Panc1 (cell line): Measurements from ENCODE around the gene SKAP1. TPM values are rescaled to one million over a fixed set of nuclear protein-coding genes. Genes with fewer than 3 reads are reported as not detected.

Experiments used
- ATAC-seq: fragments of 200-7000 bp; cut with Tn5 transposase; 2 replicates; pipeline ENCODE4 v1.9.1; 2020; ENCODE audit warnings: mild to moderate bottlenecking, moderate library complexity
- BruUV-seq: library from RNA; stranded (reverse); fragments of 400-500 nt; replicated peaks from 2 replicates; lab custom pipeline; 2021; lab: Mats Ljungman, UMichigan
- CTCF ChIA-PET: fragments of 300-600 bp; sonication (Branson Sonifier 250); formaldehyde crosslinking; loops from one replicate; lab custom pipeline; 2022; ENCODE audit warnings: antibody characterized with exemption; lab: Charles Lee
- POLR2A ChIA-PET: fragments of 300-600 bp; sonication (Branson Sonifier 250); formaldehyde crosslinking; loops from one replicate; lab custom pipeline; 2022; ENCODE audit warnings: antibody characterized with exemption; lab: Charles Lee
- DNase-seq: peaks from one replicate; pipeline ENCODE4 v3.0.0-alpha.2; 2010; ENCODE audit warnings: low read depth, low spot score
- H3K27ac ChIP-seq: 2 replicates; pipeline ENCODE4 v1.5.1; 2011; ENCODE audit warnings: mild to moderate bottlenecking, low read length, inconsistent platforms
- H3K27me3 ChIP-seq: fragments of 200-500 bp; sonication (Bioruptor generic); 2 replicates; pipeline ENCODE4 v1.6.0; 2014; ENCODE audit warnings: low read length, inconsistent platforms; ENCODE audit not compliant: control insufficient read depth, insufficient read depth
- H3K36me3 ChIP-seq: fragments of 200-500 bp; sonication (Bioruptor generic); 2 replicates; pipeline ENCODE4 v1.5.1; 2014; ENCODE audit warnings: inconsistent platforms, mild to moderate bottlenecking, low read length, moderate library complexity; ENCODE audit not compliant: control insufficient read depth, insufficient read depth
- H3K4me1 ChIP-seq: 2 replicates; pipeline ENCODE4 v1.5.1; 2011; ENCODE audit warnings: inconsistent platforms, mild to moderate bottlenecking, low read length, moderate library complexity; ENCODE audit not compliant: control insufficient read depth, insufficient read depth
- H3K4me3 ChIP-seq, 2 experiments: 2 replicates each; pipeline ENCODE4 v1.5.1; 2011 to 2012; ENCODE audit warnings: low read depth in 2 of 2, low read length in 2 of 2, mild to moderate bottlenecking in 2 of 2, inconsistent platforms in 1 of 2, moderate library complexity in 1 of 2
- H3K9me3 ChIP-seq: fragments of 200-500 bp; sonication (Bioruptor generic); 2 replicates; pipeline ENCODE4 v1.5.1; 2014; ENCODE audit warnings: low read depth, mild to moderate bottlenecking, inconsistent platforms, low read length, moderate library complexity; ENCODE audit not compliant: control insufficient read depth, insufficient read depth
- CTCF ChIP-seq: fragments of 450-650 bp; IDR thresholded peaks from 2 replicates; pipeline ENCODE4 v1.5.1; 2017; ENCODE audit warnings: mild to moderate bottlenecking
- POLR2AphosphoS5 ChIP-seq: IDR thresholded peaks from 2 replicates; pipeline ENCODE4 v1.6.1; 2012; ENCODE audit warnings: mild to moderate bottlenecking, low read depth, low read length, moderate library complexity
- REST ChIP-seq, 2 experiments: IDR thresholded peaks; 2 replicates each; pipeline ENCODE4 v1.6.1; 2011 to 2012; ENCODE audit warnings: low read depth in 2 of 2, control low read depth in 1 of 2, low read length in 1 of 2, mild to moderate bottlenecking in 1 of 2, moderate library complexity in 1 of 2; ENCODE audit not compliant: insufficient read depth in 1 of 2
- SIN3A ChIP-seq: IDR thresholded peaks from 2 replicates; pipeline ENCODE4 v1.6.1; 2012; ENCODE audit warnings: low read depth, mild to moderate bottlenecking, low read length, moderate library complexity, borderline replicate concordance; ENCODE audit not compliant: insufficient read depth
- TCF7L2 ChIP-seq: IDR thresholded peaks from 2 replicates; pipeline ENCODE4 v1.6.1; 2011; ENCODE audit warnings: mild to moderate bottlenecking, low read depth, low read length, inconsistent platforms
- in situ Hi-C: cut with HindIII; loops from 2 replicates; pipeline ENCODE4 v1.10.0; 2016; ENCODE audit warnings: low sequenced_read_pairs, low pct_unique_long_range_greater_than_20kb
- intact Hi-C: fragments of 100-400 bp; cut with micrococcal nuclease; formaldehyde crosslinking; loops from one replicate; pipeline ENCODE4 v1.10.0; 2022; ENCODE audit not compliant: unreplicated experiment
- total RNA-seq: library from RNA; stranded (reverse); gene quantifications from one replicate; pipeline ENCODE4 v1.2.1, GENCODE V29; 2021; ENCODE audit not compliant: unreplicated experiment

Gene SKAP1
- total RNA-seq, 1 experiment from 2014 or later: 0.90 TPM

GRCh38 chr17:48213797-48214196 lies 216.2 kb downstream of the SKAP1 start:
- ATAC-seq: no peak
- Histone ChIP-seq H3K4me1 (no peaks in the 10 kb centered on the region), H3K27ac (no peak overlapping the region), H3K9me3 (no peaks in the 10 kb centered on the region), H3K27me3 (no peaks in the 10 kb centered on the region), H3K4me3 (no peak overlapping the region), H3K36me3 (no peaks in the 10 kb centered on the region)
- intact Hi-C loops (no loop called here), in situ Hi-C loops (no loop called here)
- TF ChIP-seq SIN3A: no peak
- no TSS peak for BruUV-seq
- ChIA-PET CTCF (interaction anchor here (0.6 kb wide), 1 partner anchor 15 kb away, joined by 3 read pairs; no protein-coding TSS in a partner anchor), POLR2A (interaction anchor here (0.5 to 0.7 kb wide), 4 partner anchors 41 to 412 kb away, joined by 3 to 4 read pairs (median 4); partner anchors contain the start of gene HOXB9)
- DNase-seq: no peak

GRCh38 chr17:48211787-48212186 lies 218.2 kb downstream of the SKAP1 start:
- CTCF ChIA-PET: interaction anchor here (0.6 kb wide), 1 partner anchor 332 kb away, joined by 3 read pairs; no protein-coding TSS in a partner anchor
- Histone ChIP-seq H3K27ac (no peak overlapping the region), H3K36me3 (no peaks in the 10 kb centered on the region), H3K4me3 (no peak overlapping the region), H3K9me3 (no peaks in the 10 kb centered on the region), H3K27me3 (no peaks in the 10 kb centered on the region), H3K4me1 (no peaks in the 10 kb centered on the region)
- intact Hi-C loops: no loop called here
- no peak for TF ChIP-seq TCF7L2
- no peak for TF ChIP-seq SIN3A
- TF ChIP-seq REST (IDR thresholded peaks at IDR 0.05; ENCODE audit: insufficient read depth in 1 of 2, low read depth in 2 of 2, low read length in 1 of 2): no peak
- TF ChIP-seq POLR2AphosphoS5: no peak
- TF ChIP-seq CTCF: no peak
- BruUV-seq: no TSS peak
- no peak for DNase-seq
- POLR2A ChIA-PET: no interaction called here
- in situ Hi-C loops: no loop called here
- no peak for ATAC-seq

GRCh38 chr17:48211011-48211410 lies 219.0 kb downstream of the SKAP1 start:
- CTCF ChIA-PET: no interaction called here
- intact Hi-C loops (no loop called here), in situ Hi-C loops (no loop called here)
- POLR2A ChIA-PET: no interaction called here
- no TSS peak for BruUV-seq
- H3K9me3 ChIP-seq: no peaks in the 10 kb centered on the region
- no peak overlapping the region for H3K27ac ChIP-seq
- ATAC-seq (no peak), DNase-seq (no peak)
- H3K27me3 ChIP-seq: no peaks in the 10 kb centered on the region
- TF ChIP-seq SIN3A (no peak), CTCF (no peak), TCF7L2 (no peak), REST (IDR thresholded peaks at IDR 0.05; ENCODE audit: insufficient read depth in 1 of 2, low read depth in 2 of 2, low read length in 1 of 2) (no peak), POLR2AphosphoS5 (no peak)
- H3K36me3 ChIP-seq: no peaks in the 10 kb centered on the region
- H3K4me1 ChIP-seq: no peaks in the 10 kb centered on the region
- no peak overlapping the region for H3K4me3 ChIP-seq
